ENCODE results near the gene RAB29.
A peak's percentile ranks its signal among the peaks of the same experiment; 100 is the strongest.

Gene RAB29, protein sequence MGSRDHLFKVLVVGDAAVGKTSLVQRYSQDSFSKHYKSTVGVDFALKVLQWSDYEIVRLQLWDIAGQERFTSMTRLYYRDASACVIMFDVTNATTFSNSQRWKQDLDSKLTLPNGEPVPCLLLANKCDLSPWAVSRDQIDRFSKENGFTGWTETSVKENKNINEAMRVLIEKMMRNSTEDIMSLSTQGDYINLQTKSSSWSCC

DNA sequence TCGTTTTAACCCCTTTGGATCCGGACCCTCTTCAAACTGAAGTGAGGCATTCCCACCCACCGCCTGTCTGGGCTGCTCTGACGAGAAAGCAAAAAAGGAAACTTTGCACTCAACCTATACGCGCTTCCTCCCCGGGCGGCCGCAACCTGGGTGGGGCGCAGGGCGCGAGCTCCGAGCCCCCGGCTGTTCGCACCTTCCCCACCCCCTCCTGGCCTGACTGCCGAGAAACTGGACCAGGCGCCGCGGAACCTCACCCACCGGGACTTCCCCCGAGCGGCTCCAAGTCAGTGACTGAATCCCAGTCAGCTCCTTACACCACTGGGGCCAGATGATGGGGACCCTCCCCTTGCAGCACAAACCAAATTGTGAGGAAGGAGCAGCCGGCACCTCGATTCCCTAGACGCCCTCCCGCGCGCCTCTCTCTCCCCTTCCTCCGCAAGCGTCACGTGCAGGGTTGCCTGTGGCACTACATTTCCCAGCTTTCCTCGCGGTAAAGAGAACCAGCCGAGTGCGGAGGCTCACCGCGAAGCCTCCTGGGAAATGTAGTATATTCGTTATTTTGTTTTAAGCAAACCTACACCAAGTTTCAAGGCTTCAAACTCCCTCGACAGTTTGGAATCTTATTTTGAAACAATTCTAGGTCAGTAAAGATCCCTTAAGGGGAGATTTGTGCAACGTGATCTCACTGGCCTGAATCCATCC, at the start of gene RAB29:
Gene RAB29 (minus strand): TSS at position 468 of the 702 bp plus-strand sequence. CDS start 526 bp downstream, outside the sequence.
- Histone ChIP-seq H3K9me3 (ENCODE audit: control insufficient read depth, insufficient read depth, low read depth, low read length) (no peaks in the 10 kb centered on the region), H3K4me1 (ENCODE audit: control insufficient read depth, insufficient read depth, low read length) (no peaks in the 10 kb centered on the region), H3K27ac (ENCODE audit: extremely low read depth, low read depth, low read length) (no peak within 1 kb of the TSS; the same call in 1 of the 2 replicates), H3K36me3 (ENCODE audit: control insufficient read depth in 2 of 2, insufficient read depth in 1 of 2, low read length in 2 of 2) (peaks cover 0 to 8% of the 10 kb centered on the region in 2 experiments; a peak in 1 of 3 replicates), H3K4me3 (ENCODE audit: low read depth, low read length) (peak within 1 kb of the TSS; percentile 70)
- ChIA-PET POLR2A (interaction anchor here (0.6 to 2.0 kb wide), 5 partner anchors 9 to 73 kb away, joined by 3 to 10 read pairs (median 5); partner anchors contain the start of gene NUCKS1), CTCF (interaction anchor here (1.2 to 3.3 kb wide), 5 partner anchors 17 to 202 kb away, joined by 3 to 14 read pairs (median 5); no protein-coding TSS in a partner anchor)
- TF ChIP-seq ZBTB49 (tag by site-specific recombination; IDR thresholded peaks at IDR 0.05; ENCODE audit: low read depth) (no peak), ZNF311 (tag by site-specific recombination; IDR thresholded peaks at IDR 0.05; ENCODE audit: borderline replicate concordance) (no peak), ZNF394 (tag by site-specific recombination; IDR thresholded peaks at IDR 0.05; ENCODE audit: borderline replicate concordance) (no peak), ZNF777 (tag by site-specific recombination; IDR thresholded peaks at IDR 0.05; ENCODE audit: borderline replicate concordance) (peak; percentile 43; the same call in 1 of the 2 replicates), ZNF292 (tag by site-specific recombination; IDR thresholded peaks at IDR 0.05; ENCODE audit: borderline replicate concordance, low read depth) (no peak), ZNF785 (tag by site-specific recombination; IDR thresholded peaks at IDR 0.05) (no peak), HOXD13 (CRISPR knock-in tag; IDR thresholded peaks at IDR 0.05; ENCODE audit: borderline replicate concordance) (no peak), SP3 (tag by site-specific recombination; IDR thresholded peaks at IDR 0.05) (peak; percentile 51; the same call in 1 of the 2 replicates), ZNF449 (tag by site-specific recombination; IDR thresholded peaks at IDR 0.05) (no peak), SP7 (tag by site-specific recombination; IDR thresholded peaks at IDR 0.05) (peak; percentile 62), ZNF560 (tag by site-specific recombination; IDR thresholded peaks at IDR 0.05; ENCODE audit: borderline replicate concordance) (no peak), ZNF341 (tag by site-specific recombination; IDR thresholded peaks at IDR 0.05; ENCODE audit: low read depth) (peak; percentile 93), ZNF747 (tag by site-specific recombination; IDR thresholded peaks at IDR 0.05) (no peak), ZNF211 (tag by site-specific recombination; IDR thresholded peaks at IDR 0.05; ENCODE audit: low read depth) (no peak), ZNF555 (tag by site-specific recombination; conservative IDR thresholded peaks at IDR 0.05) (no peak), EGR2 (tag by site-specific recombination; IDR thresholded peaks at IDR 0.05; ENCODE audit: low read depth) (peak; percentile 58), ZNF10 (tag by site-specific recombination; IDR thresholded peaks at IDR 0.05) (no peak), KLF9 (tag by site-specific recombination; IDR thresholded peaks at IDR 0.05; ENCODE audit: low read depth) (no peak), MEIS1 (CRISPR knock-in tag; IDR thresholded peaks at IDR 0.05; ENCODE audit: borderline replicate concordance) (no peak), ZNF132 (tag by site-specific recombination; IDR thresholded peaks at IDR 0.05; ENCODE audit: borderline replicate concordance) (no peak), ZNF580 (tag by site-specific recombination; IDR thresholded peaks at IDR 0.05) (peak; percentile 91), ZBTB17 (tag by site-specific recombination; IDR thresholded peaks at IDR 0.05) (peak; percentile 98)
- TF ChIP-seq, protein P1, sequence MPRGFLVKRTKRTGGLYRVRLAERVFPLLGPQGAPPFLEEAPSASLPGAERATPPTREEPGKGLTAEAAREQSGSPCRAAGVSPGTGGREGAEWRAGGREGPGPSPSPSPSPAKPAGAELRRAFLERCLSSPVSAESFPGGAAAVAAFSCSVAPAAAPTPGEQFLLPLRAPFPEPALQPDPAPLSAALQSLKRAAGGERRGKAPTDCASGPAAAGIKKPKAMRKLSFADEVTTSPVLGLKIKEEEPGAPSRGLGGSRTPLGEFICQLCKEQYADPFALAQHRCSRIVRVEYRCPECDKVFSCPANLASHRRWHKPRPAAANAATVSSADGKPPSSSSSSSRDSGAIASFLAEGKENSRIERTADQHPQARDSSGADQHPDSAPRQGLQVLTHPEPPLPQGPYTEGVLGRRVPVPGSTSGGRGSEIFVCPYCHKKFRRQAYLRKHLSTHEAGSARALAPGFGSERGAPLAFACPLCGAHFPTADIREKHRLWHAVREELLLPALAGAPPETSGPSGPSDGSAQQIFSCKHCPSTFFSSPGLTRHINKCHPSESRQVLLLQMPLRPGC (tag by site-specific recombination; IDR thresholded peaks at IDR 0.05) = no peak
- TF ChIP-seq, protein P2, sequence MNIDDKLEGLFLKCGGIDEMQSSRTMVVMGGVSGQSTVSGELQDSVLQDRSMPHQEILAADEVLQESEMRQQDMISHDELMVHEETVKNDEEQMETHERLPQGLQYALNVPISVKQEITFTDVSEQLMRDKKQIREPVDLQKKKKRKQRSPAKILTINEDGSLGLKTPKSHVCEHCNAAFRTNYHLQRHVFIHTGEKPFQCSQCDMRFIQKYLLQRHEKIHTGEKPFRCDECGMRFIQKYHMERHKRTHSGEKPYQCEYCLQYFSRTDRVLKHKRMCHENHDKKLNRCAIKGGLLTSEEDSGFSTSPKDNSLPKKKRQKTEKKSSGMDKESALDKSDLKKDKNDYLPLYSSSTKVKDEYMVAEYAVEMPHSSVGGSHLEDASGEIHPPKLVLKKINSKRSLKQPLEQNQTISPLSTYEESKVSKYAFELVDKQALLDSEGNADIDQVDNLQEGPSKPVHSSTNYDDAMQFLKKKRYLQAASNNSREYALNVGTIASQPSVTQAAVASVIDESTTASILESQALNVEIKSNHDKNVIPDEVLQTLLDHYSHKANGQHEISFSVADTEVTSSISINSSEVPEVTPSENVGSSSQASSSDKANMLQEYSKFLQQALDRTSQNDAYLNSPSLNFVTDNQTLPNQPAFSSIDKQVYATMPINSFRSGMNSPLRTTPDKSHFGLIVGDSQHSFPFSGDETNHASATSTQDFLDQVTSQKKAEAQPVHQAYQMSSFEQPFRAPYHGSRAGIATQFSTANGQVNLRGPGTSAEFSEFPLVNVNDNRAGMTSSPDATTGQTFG (tag by site-specific recombination; IDR thresholded peaks at IDR 0.05; ENCODE audit: borderline replicate concordance) = no peak
- TF ChIP-seq, protein P3, sequence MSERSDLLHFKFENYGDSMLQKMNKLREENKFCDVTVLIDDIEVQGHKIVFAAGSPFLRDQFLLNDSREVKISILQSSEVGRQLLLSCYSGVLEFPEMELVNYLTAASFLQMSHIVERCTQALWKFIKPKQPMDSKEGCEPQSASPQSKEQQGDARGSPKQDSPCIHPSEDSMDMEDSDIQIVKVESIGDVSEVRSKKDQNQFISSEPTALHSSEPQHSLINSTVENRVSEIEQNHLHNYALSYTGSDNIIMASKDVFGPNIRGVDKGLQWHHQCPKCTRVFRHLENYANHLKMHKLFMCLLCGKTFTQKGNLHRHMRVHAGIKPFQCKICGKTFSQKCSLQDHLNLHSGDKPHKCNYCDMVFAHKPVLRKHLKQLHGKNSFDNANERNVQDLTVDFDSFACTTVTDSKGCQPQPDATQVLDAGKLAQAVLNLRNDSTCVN (tag by site-specific recombination; optimal IDR thresholded peaks at IDR 0.05) = peak; percentile 73

Data from HEK293 (cell line).